Mucosa of descending colon (tissue), 3 donors: ENCODE results near the gene OPCML. TPM values are rescaled to one million over a fixed set of nuclear protein-coding genes. Genes with fewer than 3 reads are reported as not detected.

Source experiments
- ATAC-seq: fragments of 200-7000 bp; cut with Tn5 transposase; one replicate; pipeline ENCODE4 v1.9.1; 2020; ENCODE audit warnings: mild to moderate bottlenecking, moderate library complexity
- DNase-seq, 3 donors: peaks; one replicate each; pipeline ENCODE4 v3.0.0-alpha.2; 2020
- H3K36me3 ChIP-seq: fragments of 200-600 bp; one replicate; pipeline ENCODE4 v1.8.0; 2021; ENCODE audit warnings: low read depth, mild to moderate bottlenecking
- H3K4me1 ChIP-seq: fragments of 200-600 bp; one replicate; pipeline ENCODE4 v1.8.0; 2021; ENCODE audit warnings: low read depth, mild to moderate bottlenecking
- H3K4me3 ChIP-seq: fragments of 200-600 bp; one replicate; pipeline ENCODE4 v1.8.0; 2021; ENCODE audit warnings: mild to moderate bottlenecking
- H3K9me3 ChIP-seq: fragments of 200-600 bp; one replicate; pipeline ENCODE4 v1.8.0; 2021; ENCODE audit warnings: mild to moderate bottlenecking
- CTCF ChIP-seq: fragments of 200-600 bp; IDR thresholded peaks from one replicate; pipeline ENCODE4 v1.8.0; 2022; ENCODE audit warnings: antibody characterized with exemption, mild to moderate bottlenecking
- intact Hi-C, 2 donors: fragments of 100-400 bp; cut with DNase I in 1 of 2; cut with micrococcal nuclease in 1 of 2; formaldehyde crosslinking; loops; one replicate each; pipeline versions ENCODE4 v1.11.0 to v1.11.1; 2022; cut with DNase I, micrococcal nuclease
- total RNA-seq, 3 donors: library from RNA; stranded (reverse); fragmentation: NEBNext Ultra II Directional in 2 of 3; extraction: Animal tissue kit (Norgen Biotek cat#: 25700) in 2 of 3; gene quantifications; one replicate each; pipeline versions ENCODE4 v1.2.1 to v1.2.4, GENCODE V29; 2021 to 2023
- donor health status: DM: no; HTN: no; CAD: no; lungs with moderate emphysema.
- donor health status: DM: no; HTN: no; CAD: no.
- donor health status: DM: no; HTN: yes; CAD: no.

Gene OPCML
- total RNA-seq, 3 donors from 2014 or later, result 0.10 to 0.47 TPM; not detected in 1

- peaks cover 11% of the 10 kb centered on the region for H3K9me3 ChIP-seq
- no peak overlapping the region for H3K4me3 ChIP-seq
- H3K36me3 ChIP-seq, result no peaks in the 10 kb centered on the region
- no peak for ATAC-seq
- no peaks in the 10 kb centered on the region for H3K4me1 ChIP-seq
- DNase-seq, result no peak
- TF ChIP-seq CTCF, result no peak
- intact Hi-C loops, result no loop called here
Observed at GRCh38 chr11:132422722-132423121, 1109.6 kb downstream of the OPCML start.

GRCh38 chr11:132421555-132421954 is 1110.7 kb downstream of the OPCML start:
- Histone ChIP-seq H3K4me1 (no peaks in the 10 kb centered on the region), H3K36me3 (no peaks in the 10 kb centered on the region), H3K9me3 (peaks cover 14% of the 10 kb centered on the region), H3K4me3 (no peak overlapping the region)
- no peak for ATAC-seq
- TF ChIP-seq CTCF, result no peak
- no peak for DNase-seq
- intact Hi-C loops, result no loop called here

GRCh38 chr11:132414451-132414850 is 1117.8 kb downstream of the OPCML start:
- H3K4me1 ChIP-seq, result no peaks in the 10 kb centered on the region
- no peak for ATAC-seq
- no peak for DNase-seq
- no peak overlapping the region for H3K4me3 ChIP-seq
- TF ChIP-seq CTCF, result no peak
- intact Hi-C loops, result no loop called here
- peaks cover 15% of the 10 kb centered on the region for H3K9me3 ChIP-seq
- no peaks in the 10 kb centered on the region for H3K36me3 ChIP-seq

GRCh38 chr11:132410383-132410782 is 1121.9 kb downstream of the OPCML start:
- no peak for TF ChIP-seq CTCF
- Histone ChIP-seq H3K4me3 (no peak overlapping the region), H3K4me1 (no peaks in the 10 kb centered on the region), H3K9me3 (peaks cover 9% of the 10 kb centered on the region), H3K36me3 (no peaks in the 10 kb centered on the region)
- ATAC-seq (no peak), DNase-seq (no peak)
- intact Hi-C loops, result no loop called here

GRCh38 chr11:132409573-132410355 is 1122.5 kb downstream of the OPCML start:
- DNase-seq, result no peak
- Histone ChIP-seq H3K36me3 (no peaks in the 10 kb centered on the region), H3K9me3 (peaks cover 9% of the 10 kb centered on the region), H3K4me3 (no peak overlapping the region), H3K4me1 (no peaks in the 10 kb centered on the region)
- intact Hi-C loops, result no loop called here
- ATAC-seq, result no peak
- no peak for TF ChIP-seq CTCF
